H1 (cell line): Measurements from ENCODE around the gene RIPOR2. TPM values are rescaled to one million over a fixed set of nuclear protein-coding genes. Genes with fewer than 3 reads are reported as not detected.

Experiments
- CTCF ChIA-PET: fragments of 300-600 bp; sonication (Branson Sonifier 250); formaldehyde crosslinking; loops from one replicate; lab custom pipeline; 2021; ENCODE audit not compliant: partially characterized antibody; lab: Charles Lee
- POLR2A ChIA-PET: fragments of 300-600 bp; sonication (Branson Sonifier 250); formaldehyde crosslinking; loops from one replicate; lab custom pipeline; 2021; ENCODE audit warnings: inconsistent platforms; ENCODE audit not compliant: partially characterized antibody; lab: Charles Lee
- DNase-seq, 2 experiments: peaks; one replicate each; pipeline versions ENCODE4 v3.0.0 to v3.0.0-alpha.2; 2010 to 2022; ENCODE audit warnings: low spot score in 2 of 2, low read depth in 1 of 2, mixed read lengths in 1 of 2
- FAIRE-seq: peaks from 2 replicates; lab custom pipeline; 2011; peaks lifted over from hg19 to GRCh38; lab: Jason Lieb, UNC
- H2AFZ ChIP-seq: 2 replicates; pipeline ENCODE4 v1.8.1; 2012; ENCODE audit warnings: low read length, inconsistent platforms
- H2AK5ac ChIP-seq: 2 replicates; pipeline ENCODE4 v1.6.1; 2013; ENCODE audit warnings: low read depth, low read length
- H2BK120ac ChIP-seq: replicated peaks from 2 replicates; pipeline ENCODE3; 2013; ENCODE audit warnings: low read depth, low read length, inconsistent platforms
- H2BK12ac ChIP-seq: 2 replicates; pipeline ENCODE4 v1.6.1; 2013; ENCODE audit warnings: low read depth, low read length
- H2BK15ac ChIP-seq: 2 replicates; pipeline ENCODE4 v1.6.1; 2013; ENCODE audit warnings: low read length
- H2BK20ac ChIP-seq: 2 replicates; pipeline ENCODE4 v1.6.1; 2013; ENCODE audit warnings: low read length
- H2BK5ac ChIP-seq: 2 replicates; pipeline ENCODE4 v1.6.1; 2013; ENCODE audit warnings: low read depth, low read length
- H3K14ac ChIP-seq: 2 replicates; pipeline ENCODE4 v1.6.1; 2013; ENCODE audit warnings: inconsistent platforms; ENCODE audit not compliant: insufficient read length
- H3K18ac ChIP-seq: 2 replicates; pipeline ENCODE4 v1.6.1; 2013; ENCODE audit warnings: low read length; ENCODE audit errors: extremely low read depth
- H3K23ac ChIP-seq: 2 replicates; pipeline ENCODE4 v1.6.1; 2013; ENCODE audit warnings: inconsistent platforms; ENCODE audit not compliant: insufficient read length
- H3K23me2 ChIP-seq: 2 replicates; pipeline ENCODE4 v1.6.1; 2013; ENCODE audit warnings: low read depth, low read length
- H3K27ac ChIP-seq: 2 replicates; pipeline ENCODE4 v1.6.1; 2011; ENCODE audit warnings: low read depth, low read length, inconsistent platforms
- H3K27me3 ChIP-seq, 4 experiments: replicated peaks in 1 of 4; 1 replicate in 1 of 4; 2 replicates in 3 of 4; pipeline versions ENCODE4 v1.6.1 to v1.8.1; 2011 to 2013; ENCODE audit warnings: low read length in 3 of 4, mild to moderate bottlenecking in 3 of 4, inconsistent platforms in 2 of 4, mixed read lengths in 2 of 4, moderate library complexity in 1 of 4; ENCODE audit not compliant: control insufficient read depth in 3 of 4, insufficient read depth in 3 of 4; ENCODE audit errors: extremely low read depth in 1 of 4
- H3K36me3 ChIP-seq, 4 experiments: 2 replicates each; pipeline versions ENCODE4 v1.6.1 to v1.8.1; 2011 to 2013; ENCODE audit warnings: mild to moderate bottlenecking in 4 of 4, low read length in 3 of 4, moderate library complexity in 2 of 4, control low read depth in 1 of 4, inconsistent platforms in 1 of 4; ENCODE audit not compliant: insufficient read depth in 4 of 4, control insufficient read depth in 2 of 4
- H3K4ac ChIP-seq: replicated peaks from 2 replicates; pipeline ENCODE3; 2013; ENCODE audit warnings: low read length, low read depth, mixed read lengths, inconsistent platforms; ENCODE audit not compliant: insufficient read length
- H3K4me1 ChIP-seq, 4 experiments: replicated peaks in 1 of 4; 1 replicate in 1 of 4; 2 replicates in 3 of 4; pipeline versions ENCODE4 v1.6.1 to v1.8.1; 2011 to 2013; ENCODE audit warnings: low read length in 3 of 4, inconsistent platforms in 2 of 4, mixed read lengths in 1 of 4; ENCODE audit not compliant: insufficient read depth in 4 of 4, control insufficient read depth in 3 of 4
- H3K4me2 ChIP-seq, 2 experiments: 2 replicates each; pipeline versions ENCODE4 v1.6.1 to v1.8.1; 2011 to 2013; ENCODE audit warnings: low read depth in 2 of 2, low read length in 2 of 2, control low read depth in 1 of 2, inconsistent platforms in 1 of 2, mild to moderate bottlenecking in 1 of 2; ENCODE audit not compliant: insufficient read depth in 1 of 2
- H3K4me3 ChIP-seq, 4 experiments: fragments of 200-600, 300-600 bp in 1 of 4; sonication (generic), shearing (Covaris generic), sonication (Bioruptor Twin) in 1 of 4; 2 replicates each; pipeline versions ENCODE4 v1.5.1 to v1.8.1; 2011 to 2016; ENCODE audit warnings: low read length in 4 of 4, low read depth in 3 of 4, control low read depth in 2 of 4, inconsistent platforms in 2 of 4, mild to moderate bottlenecking in 2 of 4, mixed read lengths in 1 of 4, moderate library complexity in 1 of 4; ENCODE audit not compliant: insufficient read depth in 2 of 4; ENCODE audit errors: extremely low read depth in 1 of 4
- H3K56ac ChIP-seq: replicated peaks from 2 replicates; pipeline ENCODE3; 2013; ENCODE audit warnings: low read depth, mild to moderate bottlenecking, mixed read lengths, low read length, inconsistent platforms; ENCODE audit not compliant: insufficient read length
- H3K79me1 ChIP-seq: 2 replicates; pipeline ENCODE4 v1.6.1; 2013; ENCODE audit warnings: low read depth, low read length, control low read depth
- H3K79me2 ChIP-seq, 2 experiments: 2 replicates each; pipeline versions ENCODE4 v1.6.1 to v1.8.1; 2012 to 2013; ENCODE audit warnings: low read length in 2 of 2, mild to moderate bottlenecking in 2 of 2, inconsistent platforms in 1 of 2; ENCODE audit not compliant: insufficient read depth in 2 of 2, control insufficient read depth in 1 of 2
- H3K9ac ChIP-seq, 4 experiments: replicated peaks in 1 of 4; 1 replicate in 1 of 4; 2 replicates in 3 of 4; pipeline versions ENCODE4 v1.6.1 to v1.8.1; 2011 to 2013; ENCODE audit warnings: low read depth in 3 of 4, low read length in 3 of 4, control low read depth in 2 of 4, mild to moderate bottlenecking in 2 of 4, moderate library complexity in 2 of 4, inconsistent platforms in 1 of 4; ENCODE audit errors: extremely low read depth in 1 of 4
- H3K9me3 ChIP-seq, 2 experiments: 2 replicates each; pipeline versions ENCODE4 v1.6.1 to v1.8.1; 2012 to 2013; ENCODE audit warnings: mild to moderate bottlenecking in 2 of 2, moderate library complexity in 2 of 2, control low read depth in 1 of 2, inconsistent platforms in 1 of 2, low read depth in 1 of 2, low read length in 1 of 2, mixed read lengths in 1 of 2; ENCODE audit not compliant: insufficient read depth in 2 of 2
- H4K20me1 ChIP-seq, 2 experiments: replicated peaks in 1 of 2; 2 replicates each; pipeline versions ENCODE3 to v1.8.1; 2011 to 2013; ENCODE audit warnings: inconsistent platforms in 2 of 2, low read length in 2 of 2, mild to moderate bottlenecking in 1 of 2; ENCODE audit not compliant: insufficient read depth in 2 of 2, control insufficient read depth in 1 of 2
- H4K5ac ChIP-seq: 2 replicates; pipeline ENCODE4 v1.6.1; 2013; ENCODE audit warnings: low read length, low read depth, mixed read lengths, inconsistent platforms; ENCODE audit not compliant: insufficient read length
- H4K8ac ChIP-seq: 2 replicates; pipeline ENCODE4 v1.8.0; 2013; ENCODE audit warnings: mild to moderate bottlenecking, moderate library complexity, low read length, inconsistent platforms; ENCODE audit not compliant: insufficient read depth; ENCODE audit errors: extremely low read depth
- H4K91ac ChIP-seq: replicated peaks from 2 replicates; pipeline ENCODE3; 2013; ENCODE audit warnings: low read length, mixed read lengths, inconsistent platforms; ENCODE audit not compliant: insufficient read length
- CBX8 ChIP-seq: fragments of 300-800, 300-1000 bp; sonication (generic); IDR thresholded peaks from 2 replicates; pipeline ENCODE4 v1.7.1; 2016; ENCODE audit warnings: low read depth, low read length, borderline replicate concordance
- CHD1 ChIP-seq: IDR thresholded peaks from 2 replicates; pipeline ENCODE4 v1.6.1; 2012; ENCODE audit warnings: low read depth, low read length, improper control_type of control experiment
- FOSL1 ChIP-seq: IDR thresholded peaks from 2 replicates; pipeline ENCODE4 v1.6.1; 2011; ENCODE audit warnings: mild to moderate bottlenecking, low read depth, low read length, moderate library complexity; ENCODE audit not compliant: insufficient read depth
- GABPA ChIP-seq: IDR thresholded peaks from 2 replicates; pipeline ENCODE4 v1.6.1; 2011; ENCODE audit warnings: mild to moderate bottlenecking, low read length, moderate library complexity, borderline replicate concordance; ENCODE audit not compliant: insufficient read depth
- KDM1A ChIP-seq: fragments of 200-600, 300-600 bp; sonication (generic); IDR thresholded peaks from 2 replicates; pipeline ENCODE4 v1.7.1; 2016; ENCODE audit warnings: mild to moderate bottlenecking, low read length, borderline replicate concordance
- MAFK ChIP-seq: IDR thresholded peaks from 2 replicates; pipeline ENCODE4 v1.6.1; 2012; ENCODE audit warnings: low read depth, mild to moderate bottlenecking, improper control_type of control experiment, low read length
- PHF8 ChIP-seq: fragments of 200-600 bp; sonication (generic); conservative IDR thresholded peaks from 2 replicates; pipeline ENCODE4 v1.7.1; 2012; ENCODE audit warnings: low read depth, mild to moderate bottlenecking, inconsistent platforms, low read length, moderate library complexity
- POLR2A ChIP-seq, 2 experiments: IDR thresholded peaks; 1 replicate in 1 of 2; 2 replicates in 1 of 2; pipeline ENCODE4 v1.6.1; 2011; ENCODE audit warnings: low read depth in 2 of 2, low read length in 2 of 2, mild to moderate bottlenecking in 2 of 2; ENCODE audit errors: control extremely low read depth in 1 of 2
- POLR2AphosphoS5 ChIP-seq: IDR thresholded peaks from 2 replicates; pipeline ENCODE4 v1.6.1; 2011; ENCODE audit warnings: low read depth, low read length
- POU5F1 ChIP-seq: IDR thresholded peaks from 2 replicates; pipeline ENCODE4 v1.6.1; 2011; ENCODE audit warnings: low read depth, mild to moderate bottlenecking, low read length, moderate library complexity
- SUZ12 ChIP-seq: fragments of 200-600 bp; sonication (generic); IDR thresholded peaks from 2 replicates; pipeline ENCODE4 v1.6.1; 2012; ENCODE audit warnings: mild to moderate bottlenecking, inconsistent platforms, low read length, moderate library complexity, mixed read lengths
- TAF7 ChIP-seq: optimal IDR thresholded peaks from 2 replicates; pipeline ENCODE3; 2011; ENCODE audit warnings: low read depth, mild to moderate bottlenecking, inconsistent platforms, low read length, moderate library complexity, borderline replicate concordance
- WGBS, 2 experiments: shearing (Covaris generic) in 1 of 2; methylation state at CpG; one replicate each; pipeline versions ENCODE4 v1.1.6 to v1.1.7; 2013 to 2015; ENCODE audit warnings: low lambda C conversion rate in 2 of 2, mixed read lengths in 2 of 2, inconsistent platforms in 1 of 2, low coverage in 1 of 2, missing lambda C conversion rate in 1 of 2; ENCODE audit not compliant: insufficient replicate concordance in 2 of 2, insufficient coverage in 1 of 2, insufficient read length in 1 of 2; ENCODE audit errors: extremely low coverage in 1 of 2, missing lambda C conversion rate in 1 of 2; 5-methylcytosine and 5-hydroxymethylcytosine counted together
- polyA plus RNA-seq, 7 experiments: library from polyadenylated mRNA; depleted of rRNA in 3 of 7; stranded (reverse) in 5 of 7; unstranded in 2 of 7; fragments of >200 nt in 5 of 7; fragments of 200-250 nt in 2 of 7; gene quantifications; 1 replicate in 5 of 7; 2 replicates in 1 of 7; 4 replicates in 1 of 7; pipeline versions ENCODE4 v1.2.1 to v1.2.3, GENCODE V29; 2011 to 2013; ENCODE audit warnings: missing spikeins in 2 of 7, mixed read lengths in 2 of 7
- total RNA-seq: library from RNA; stranded (reverse); fragmentation: NEBNext Ultra II Directional; extraction: Animal tissue kit (Norgen Biotek cat#: 25700); gene quantifications from 2 replicates; pipeline ENCODE4 v1.2.1, GENCODE V29; 2021

The RIPOR2 gene
- total and polyA plus RNA-seq, 2 of the 8 experiments (the other 6 are each of a cell fraction or from before 2014, with no cell fraction given), result 16.7 to 45.6 TPM

- H2BK120ac ChIP-seq, result no peak overlapping the region
- 0 out of 7 replicates have a peak, but pooled peaks cover 0 to 2% (median 0%) of the 10 kb centered on the region in 4 experiments for H3K4me1 ChIP-seq
- TF ChIP-seq MAFK (no peak), POLR2AphosphoS5 (no peak), TAF7 (no peak), POLR2A (IDR thresholded peaks at IDR 0.05; ENCODE audit: control extremely low read depth in 1 of 2, low read depth in 2 of 2, low read length in 2 of 2) (no peak), PHF8 (no peak), GABPA (no peak), CHD1 (no peak), KDM1A (no peak), FOSL1 (no peak), SUZ12 (no peak), POU5F1 (no peak), CBX8 (no peak)
Observed at GRCh38 chr6:24822696-24823095, 113.1 kb downstream of the RIPOR2 start.

More at GRCh38 chr6:24822696-24823095, 113.1 kb downstream of the RIPOR2 start:
- H2BK12ac ChIP-seq, result no peak overlapping the region
- no peaks in the 10 kb centered on the region for H4K20me1 ChIP-seq
- no peak overlapping the region for H3K9ac ChIP-seq
- whole genome bisulfite sequencing, 2 experiments, result 95% methylated on average over 6 of the region's 6 CpGs; no CpG with 5 or more reads in 1 of the 2 experiments
- H2BK5ac ChIP-seq, result no peak overlapping the region
- no peak for FAIRE-seq
- no peaks in the 10 kb centered on the region for H3K79me2 ChIP-seq
- no peak overlapping the region for H4K8ac ChIP-seq
- H3K4ac ChIP-seq, result no peak overlapping the region
- POLR2A ChIA-PET, result no interaction called here
- no peak overlapping the region for H3K4me3 ChIP-seq
- H2BK20ac ChIP-seq, result no peak overlapping the region
- no peak for DNase-seq
- no peak overlapping the region for H3K56ac ChIP-seq
- H4K5ac ChIP-seq, result no peak overlapping the region
- no peak overlapping the region for H2AK5ac ChIP-seq
- CTCF ChIA-PET, result interaction anchor here (1.1 to 1.8 kb wide), 3 partner anchors 33 to 195 kb away, joined by 3 to 5 read pairs (median 3); no protein-coding TSS in a partner anchor
- no peaks in the 10 kb centered on the region for H3K23me2 ChIP-seq
- no peak overlapping the region for H3K23ac ChIP-seq
- no peak overlapping the region for H2BK15ac ChIP-seq
- no peak overlapping the region for H2AFZ ChIP-seq
- H4K91ac ChIP-seq, result no peak overlapping the region
- no peaks in the 10 kb centered on the region for H3K27me3 ChIP-seq
- peaks cover 0 to 2% (median under 1%) of the 10 kb centered on the region in 4 experiments; a peak in 3 of 8 replicates for H3K36me3 ChIP-seq
- H3K4me2 ChIP-seq, result no peak overlapping the region
- H3K9me3 ChIP-seq, result no peaks in the 10 kb centered on the region
- H3K27ac ChIP-seq, result no peak overlapping the region
- H3K79me1 ChIP-seq, result no peaks in the 10 kb centered on the region
- H3K14ac ChIP-seq, result no peak overlapping the region
- H3K18ac ChIP-seq, result no peak overlapping the region
